NOMO-1 treated with DMSO at 0.1 percent for 48 hours (cell line): ENCODE measurements around the gene ARHGAP33.

Experiments used
- DNase-seq: peaks from one replicate; lab custom pipeline; 2025; ENCODE audit not compliant: unreplicated experiment; lab: John Stamatoyannopoulos, UW

ARHGAP33 gene

DNA sequence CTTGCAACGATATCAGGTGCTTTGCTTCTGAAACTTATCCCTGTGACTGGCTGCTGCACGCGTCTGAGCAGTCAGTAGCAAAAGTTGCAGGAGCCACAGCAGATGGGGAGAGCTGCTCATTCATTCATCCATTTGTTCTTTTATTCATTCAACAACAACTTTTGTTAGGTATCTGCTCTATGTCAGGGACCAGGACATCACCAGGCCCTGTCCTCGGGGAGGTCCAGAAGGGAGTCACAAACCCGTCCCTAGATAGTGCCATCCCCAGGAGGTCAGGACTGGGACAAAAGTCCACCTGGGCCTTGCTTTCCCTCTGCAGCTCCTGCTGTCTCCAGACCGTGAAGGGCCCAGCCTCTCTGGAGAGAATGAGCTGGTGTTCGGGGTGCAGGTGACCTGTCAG is 2.6 kb downstream of the ARHGAP33 start:
- no peak for DNase-seq

GRCh38 chr19:35779033-35779432 is 3.7 kb downstream of the ARHGAP33 start:
- DNase-seq, result no peak

- no peak for DNase-seq
Observed at GRCh38 chr19:35780058-35780457, 4.7 kb downstream of the ARHGAP33 start.

- no peak for DNase-seq
Observed at GRCh38 chr19:35780717-35781116, 5.4 kb downstream of the ARHGAP33 start.

DNA sequence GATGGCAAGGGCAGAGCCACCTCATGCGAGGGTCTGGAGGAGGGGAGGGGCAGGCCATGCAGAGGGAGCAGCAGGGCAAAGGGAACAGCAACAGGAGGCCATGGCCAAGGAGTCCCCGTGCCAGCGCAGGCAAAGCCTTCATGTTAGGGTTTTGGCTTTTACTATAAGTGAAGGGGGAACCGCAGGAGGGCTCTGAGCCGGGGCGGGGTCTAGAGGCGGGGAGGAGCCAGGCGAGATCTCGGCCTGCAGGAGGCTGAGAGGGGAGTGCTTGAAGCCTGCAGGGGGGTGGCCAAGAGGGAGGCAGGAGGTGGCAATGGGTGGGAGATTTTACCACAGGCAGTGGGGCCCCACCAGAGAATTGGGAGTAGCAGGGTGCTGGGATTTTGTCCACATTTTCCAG is 6.3 kb downstream of the ARHGAP33 start:
- DNase-seq, result no peak

DNA sequence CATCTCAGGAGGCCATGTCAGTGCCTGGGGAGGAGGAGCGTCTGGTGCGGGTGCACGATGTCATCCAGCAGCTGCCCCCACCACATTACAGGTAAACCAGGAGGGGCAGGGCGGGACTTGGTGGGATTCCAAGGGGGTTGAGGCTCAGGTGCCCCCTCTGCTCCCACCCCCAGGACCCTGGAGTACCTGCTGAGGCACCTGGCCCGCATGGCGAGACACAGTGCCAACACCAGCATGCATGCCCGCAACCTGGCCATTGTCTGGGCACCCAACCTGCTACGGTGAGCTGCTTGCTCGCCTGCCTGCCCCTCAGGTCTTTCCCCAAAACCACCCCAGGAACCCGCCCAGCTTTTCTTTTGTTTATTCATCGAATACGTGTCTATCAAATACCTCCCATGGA is 7.2 kb downstream of the ARHGAP33 start:
- no peak for DNase-seq

DNA sequence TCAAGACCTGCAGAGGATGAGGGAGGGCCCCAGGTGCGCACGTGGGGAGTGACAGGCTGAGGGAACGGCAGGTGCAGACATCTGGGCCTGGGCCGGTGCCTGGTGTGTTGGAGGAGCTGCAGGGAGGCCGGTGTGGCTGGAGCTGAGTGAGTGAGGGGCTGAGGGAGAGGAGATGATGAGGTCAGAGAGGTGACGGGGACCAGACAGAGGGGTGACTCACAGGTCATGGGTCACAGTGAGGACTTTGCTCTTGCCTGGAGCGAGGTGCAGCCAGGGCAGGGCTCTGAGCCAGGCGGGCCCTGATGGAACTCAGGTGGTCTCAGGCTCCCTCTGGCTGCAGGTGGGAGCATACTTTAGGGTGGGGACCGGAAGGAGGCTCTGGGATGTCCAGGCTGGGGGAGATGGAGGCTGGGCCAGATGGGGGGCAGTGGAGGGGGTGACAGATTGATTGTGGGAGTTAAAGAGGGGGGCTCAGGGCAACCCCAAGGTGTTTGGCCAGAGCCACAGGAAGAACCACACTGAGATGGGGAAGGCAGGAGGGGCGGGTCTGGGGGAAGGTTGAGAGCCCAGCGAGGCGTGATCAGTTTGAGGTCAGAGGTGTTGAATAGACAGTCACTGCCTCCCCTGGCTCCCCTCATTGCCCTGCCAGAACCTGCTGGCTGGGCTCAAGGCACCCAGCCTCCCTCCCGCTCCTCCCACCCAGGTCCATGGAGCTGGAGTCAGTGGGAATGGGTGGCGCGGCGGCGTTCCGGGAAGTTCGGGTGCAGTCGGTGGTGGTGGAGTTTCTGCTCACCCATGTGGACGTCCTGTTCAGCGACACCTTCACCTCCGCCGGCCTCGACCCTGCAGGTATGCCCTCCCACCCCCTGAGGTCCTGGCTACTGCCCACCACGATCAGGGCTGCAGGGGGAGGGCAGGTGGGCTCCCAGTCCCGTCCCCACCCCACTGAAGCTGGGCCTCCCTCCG is 8.4 kb downstream of the ARHGAP33 start:
- no peak for DNase-seq

DNA sequence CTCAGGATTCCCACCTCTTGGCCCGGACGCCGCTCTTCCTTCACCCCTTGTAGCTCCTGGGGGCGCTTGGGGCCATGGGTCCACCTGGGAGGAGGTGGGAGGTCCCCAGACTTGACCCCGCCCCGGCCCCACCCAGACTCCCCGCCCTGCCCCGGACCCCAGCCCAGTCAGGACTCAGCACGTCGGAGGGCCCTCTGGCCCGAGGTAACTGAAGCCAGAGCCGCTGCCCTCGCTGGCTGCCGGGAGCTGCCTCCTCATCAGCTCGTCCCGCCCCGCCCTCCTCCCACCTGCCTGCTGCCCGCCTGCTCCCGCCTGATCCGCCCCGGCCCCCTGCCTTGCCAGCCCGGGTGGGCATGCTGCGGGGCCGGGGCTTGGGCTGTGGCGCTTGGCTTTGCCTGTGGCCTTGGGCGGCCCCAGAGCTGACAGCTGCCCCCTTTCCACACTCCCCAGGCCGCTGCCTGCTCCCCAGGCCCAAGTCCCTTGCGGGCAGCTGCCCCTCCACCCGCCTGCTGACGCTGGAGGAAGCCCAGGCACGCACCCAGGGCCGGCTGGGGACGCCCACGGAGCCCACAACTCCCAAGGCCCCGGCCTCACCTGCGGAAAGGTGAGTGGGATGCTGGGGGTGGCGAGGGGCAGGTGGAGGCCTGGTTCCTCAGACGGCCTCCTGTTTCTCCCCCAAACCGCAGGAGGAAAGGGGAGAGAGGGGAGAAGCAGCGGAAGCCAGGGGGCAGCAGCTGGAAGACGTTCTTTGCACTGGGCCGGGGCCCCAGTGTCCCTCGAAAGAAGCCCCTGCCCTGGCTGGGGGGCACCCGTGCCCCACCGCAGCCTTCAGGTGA is 9.4 kb downstream of the ARHGAP33 start:
- DNase-seq, result no peak

GRCh38 chr19:35785339-35785627 is 9.9 kb downstream of the ARHGAP33 start:
- DNase-seq, result no peak

GRCh38 chr19:35786299-35787160 is 11.2 kb downstream of the ARHGAP33 start:
- DNase-seq, result no peak

- no peak for DNase-seq
Observed at GRCh38 chr19:35787227-35787799, 11.9 kb downstream of the ARHGAP33 start.

DNA sequence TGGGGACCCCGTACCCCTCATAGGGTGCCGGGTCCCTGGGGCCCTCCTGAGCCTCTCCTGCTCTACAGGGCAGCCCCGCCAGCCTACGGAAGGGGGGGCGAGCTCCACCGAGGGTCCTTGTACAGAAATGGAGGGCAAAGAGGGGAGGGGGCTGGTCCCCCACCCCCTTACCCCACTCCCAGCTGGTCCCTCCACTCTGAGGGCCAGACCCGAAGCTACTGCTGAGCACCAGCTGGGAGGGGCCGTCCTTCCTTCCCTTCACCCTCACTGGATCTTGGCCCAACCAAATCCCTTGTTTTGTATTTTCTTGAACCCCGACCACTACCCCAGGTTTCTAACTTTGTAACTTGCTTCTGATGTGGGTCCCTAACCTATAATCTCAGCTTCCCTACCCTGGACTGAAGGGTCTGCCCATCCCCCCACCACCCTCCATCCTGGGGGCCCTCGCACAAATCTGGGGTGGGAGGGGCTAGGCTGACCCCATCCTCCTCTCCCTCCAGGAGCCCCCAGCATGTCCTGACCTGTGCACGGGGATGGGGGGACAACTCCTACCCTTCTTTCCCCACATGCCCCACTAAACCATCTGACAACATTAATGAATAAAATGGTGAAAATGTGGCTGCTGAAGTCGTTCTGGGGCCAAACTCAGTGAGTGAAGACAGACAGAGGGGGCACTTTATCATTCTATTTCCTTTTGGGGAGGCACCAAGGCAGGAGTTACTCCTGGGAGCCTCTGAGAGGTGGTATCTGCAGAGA is 13.0 kb downstream of the ARHGAP33 start:
- DNase-seq, result no peak

DNA sequence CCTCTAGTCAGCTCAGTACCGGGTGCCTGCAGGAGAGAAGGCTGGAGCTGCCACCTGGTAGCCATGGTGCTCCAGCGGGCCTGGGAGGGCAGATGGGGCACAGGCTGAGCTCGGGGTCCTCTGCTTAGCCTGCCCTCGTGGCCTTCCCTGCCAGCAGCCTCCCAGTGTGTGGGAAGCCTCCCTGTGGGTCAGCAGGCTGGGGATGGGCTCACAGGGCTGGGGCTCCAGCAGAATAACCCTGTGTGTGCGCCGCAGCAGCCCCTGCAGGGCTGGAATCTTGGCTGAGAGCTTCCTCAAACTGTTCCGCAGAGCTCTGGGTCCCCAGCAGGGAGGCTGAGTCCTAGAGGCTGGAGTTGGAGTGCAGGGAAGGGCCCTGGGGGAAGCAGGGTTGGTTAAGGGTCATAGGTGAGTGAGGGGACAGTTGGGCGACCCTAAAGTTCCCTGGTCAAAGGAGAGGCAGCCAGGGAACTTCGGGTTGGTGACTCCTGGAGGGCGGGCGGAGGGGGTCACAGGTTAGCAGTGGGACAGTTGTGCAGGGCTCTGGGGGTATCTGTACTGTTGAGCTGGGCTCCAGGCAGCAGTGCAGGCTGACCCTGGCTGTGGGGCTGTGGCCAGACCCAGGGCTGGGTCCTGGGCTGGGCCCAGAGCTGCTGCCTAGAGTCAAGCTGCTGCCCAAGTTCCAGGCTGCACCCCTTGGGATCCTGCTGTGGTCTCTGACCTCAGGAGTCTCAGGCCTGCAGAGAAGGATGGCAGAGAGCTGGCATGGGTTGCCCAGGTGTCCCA is 14.0 kb downstream of the ARHGAP33 start:
- no peak for DNase-seq

GRCh38 chr19:35789978-35790944 is 14.9 kb downstream of the ARHGAP33 start:
- DNase-seq, result no peak

DNA sequence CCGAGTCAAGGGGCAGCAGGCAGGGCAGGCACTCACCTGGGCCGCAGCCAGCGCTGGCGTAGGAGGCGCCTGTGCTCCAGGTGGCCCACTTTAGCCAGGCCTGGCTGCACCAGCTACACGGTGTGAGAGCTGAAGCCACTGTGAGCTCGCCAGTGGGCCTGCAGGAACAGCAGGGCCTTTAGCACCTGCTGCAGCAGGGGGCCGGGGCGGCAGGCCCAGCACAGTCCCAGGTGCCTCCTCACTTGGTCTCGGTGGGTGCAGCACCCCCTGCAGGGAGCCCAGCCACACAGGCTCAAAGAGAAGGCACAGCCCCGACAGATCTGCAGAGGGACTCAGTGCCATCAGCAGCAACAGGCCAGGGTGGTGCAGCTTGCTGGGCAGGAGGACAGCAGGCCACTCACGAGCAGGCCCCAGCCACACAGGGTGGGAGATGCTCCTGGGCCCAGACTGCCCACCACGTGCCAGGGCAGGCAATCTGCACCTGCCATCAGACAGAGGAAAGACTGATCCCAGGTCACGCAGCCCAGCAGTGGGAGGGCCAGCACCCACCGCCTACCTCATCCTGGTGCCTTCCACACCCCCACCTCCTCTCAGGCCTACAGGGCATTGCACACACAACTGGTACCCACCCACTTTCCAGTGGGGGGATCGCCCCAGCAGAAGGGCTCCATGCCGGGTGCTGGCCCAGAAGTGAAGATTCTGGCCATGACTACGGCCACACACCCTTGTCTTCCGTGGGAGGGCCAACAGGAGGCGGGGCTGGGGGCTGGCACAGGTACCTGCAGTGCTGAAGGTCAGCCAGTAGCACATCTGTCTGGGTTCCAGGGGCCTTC is 15.8 kb downstream of the ARHGAP33 start:
- DNase-seq, result no peak

DNA sequence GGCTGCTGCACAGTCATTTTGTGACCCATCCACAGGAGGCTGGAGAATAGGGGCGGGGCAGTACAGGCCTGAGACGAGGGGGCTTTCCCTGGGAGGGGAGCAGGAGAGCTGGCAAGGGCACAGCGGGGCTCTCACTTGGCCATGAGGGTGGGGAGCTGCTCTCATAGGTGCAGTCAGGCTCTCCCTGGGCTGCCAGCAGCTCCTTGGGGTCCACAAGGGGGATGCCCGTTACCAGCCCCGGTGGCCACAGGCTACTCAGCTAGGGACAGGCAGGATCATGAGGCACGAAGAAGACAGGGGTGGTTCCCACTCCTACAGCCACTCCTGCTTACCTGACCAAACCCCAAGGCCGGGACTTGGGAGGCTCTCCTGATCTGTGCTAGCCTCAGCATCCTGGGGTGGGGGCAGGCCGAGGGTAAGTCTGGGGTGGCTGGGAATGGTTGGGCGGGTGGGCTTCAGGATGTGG is 16.5 kb downstream of the ARHGAP33 start:
- DNase-seq, result no peak

GRCh38 chr19:35792312-35792711 is 16.9 kb downstream of the ARHGAP33 start:
- no peak for DNase-seq
